Kidney epithelial cell (primary cell): ENCODE results near the gene CYP1A2. TPM values are rescaled to one million over a fixed set of nuclear protein-coding genes. Genes with fewer than 3 reads are reported as not detected.
"Not testable (repeated sequence)": the region's sequence is repeated elsewhere in the genome, so short reads cannot be mapped to it uniquely, and the experiment has no call there.

ENCODE experiments used
- DNase-seq: peaks from one replicate; pipeline ENCODE4 v3.0.0-alpha.2; 2010; ENCODE audit warnings: low read depth
- H3K27me3 ChIP-seq: 2 replicates; pipeline ENCODE4 v1.6.0; 2011; ENCODE audit warnings: low read length; ENCODE audit not compliant: control insufficient read depth, insufficient read depth
- H3K36me3 ChIP-seq: 2 replicates; pipeline ENCODE4 v1.5.1; 2011; ENCODE audit warnings: low read length; ENCODE audit not compliant: control insufficient read depth, insufficient read depth
- H3K4me3 ChIP-seq: 2 replicates; pipeline ENCODE4 v1.5.1; 2011; ENCODE audit warnings: low read depth, mild to moderate bottlenecking, control low read depth, low read length
- total RNA-seq: library from RNA; depleted of rRNA; stranded (reverse); fragments of >200 nt; gene quantifications from 2 replicates; pipeline ENCODE4 v1.2.3, GENCODE V29; 2015
- TF ChIP-seq, protein P1 (sequence below): IDR thresholded peaks from 2 replicates; pipeline ENCODE4 v1.5.1; 2011; ENCODE audit warnings: mild to moderate bottlenecking, moderate library complexity, low read length, control low read depth, inconsistent platforms; ENCODE audit not compliant: insufficient read depth, poor library complexity, severe bottlenecking

CYP1A2 gene
- total RNA-seq, 1 donor from 2014 or later: not detected

DNA sequence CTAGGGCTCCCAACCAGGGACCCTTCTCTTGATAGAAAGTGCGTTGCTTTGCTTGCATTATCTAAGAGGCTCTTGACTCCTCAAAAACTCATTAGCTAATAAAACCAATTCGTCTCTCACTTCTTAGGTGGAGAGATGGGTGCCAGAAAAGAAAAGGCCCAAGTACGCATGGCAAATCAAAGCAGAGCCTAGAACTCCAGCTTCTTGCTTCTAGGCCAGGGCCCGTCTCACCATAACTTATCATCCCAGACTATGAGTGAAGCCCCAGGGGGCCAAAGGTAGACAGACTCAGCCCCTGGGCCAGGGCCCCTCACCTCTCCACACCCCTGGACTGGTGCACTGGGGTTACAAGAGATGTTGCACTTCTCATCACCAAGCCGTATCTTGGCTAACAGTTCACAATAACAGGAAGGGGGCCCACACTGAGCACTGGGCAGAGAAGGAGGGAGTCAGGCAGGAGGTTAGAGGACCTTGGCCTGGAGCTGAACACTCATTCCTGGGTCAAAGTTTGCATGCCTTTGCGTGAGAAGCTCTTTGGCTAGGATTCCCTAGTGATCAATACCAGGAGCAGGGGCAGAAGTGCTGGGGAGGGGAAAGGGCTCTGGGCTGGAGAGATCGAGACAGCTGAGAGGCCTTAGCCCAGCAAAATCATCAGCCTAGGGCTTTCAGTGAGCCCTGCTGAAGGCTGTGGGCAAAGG lies 17.9 kb upstream of the CYP1A2 start:
- TF ChIP-seq, protein P1, sequence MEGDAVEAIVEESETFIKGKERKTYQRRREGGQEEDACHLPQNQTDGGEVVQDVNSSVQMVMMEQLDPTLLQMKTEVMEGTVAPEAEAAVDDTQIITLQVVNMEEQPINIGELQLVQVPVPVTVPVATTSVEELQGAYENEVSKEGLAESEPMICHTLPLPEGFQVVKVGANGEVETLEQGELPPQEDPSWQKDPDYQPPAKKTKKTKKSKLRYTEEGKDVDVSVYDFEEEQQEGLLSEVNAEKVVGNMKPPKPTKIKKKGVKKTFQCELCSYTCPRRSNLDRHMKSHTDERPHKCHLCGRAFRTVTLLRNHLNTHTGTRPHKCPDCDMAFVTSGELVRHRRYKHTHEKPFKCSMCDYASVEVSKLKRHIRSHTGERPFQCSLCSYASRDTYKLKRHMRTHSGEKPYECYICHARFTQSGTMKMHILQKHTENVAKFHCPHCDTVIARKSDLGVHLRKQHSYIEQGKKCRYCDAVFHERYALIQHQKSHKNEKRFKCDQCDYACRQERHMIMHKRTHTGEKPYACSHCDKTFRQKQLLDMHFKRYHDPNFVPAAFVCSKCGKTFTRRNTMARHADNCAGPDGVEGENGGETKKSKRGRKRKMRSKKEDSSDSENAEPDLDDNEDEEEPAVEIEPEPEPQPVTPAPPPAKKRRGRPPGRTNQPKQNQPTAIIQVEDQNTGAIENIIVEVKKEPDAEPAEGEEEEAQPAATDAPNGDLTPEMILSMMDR: no peak

DNA sequence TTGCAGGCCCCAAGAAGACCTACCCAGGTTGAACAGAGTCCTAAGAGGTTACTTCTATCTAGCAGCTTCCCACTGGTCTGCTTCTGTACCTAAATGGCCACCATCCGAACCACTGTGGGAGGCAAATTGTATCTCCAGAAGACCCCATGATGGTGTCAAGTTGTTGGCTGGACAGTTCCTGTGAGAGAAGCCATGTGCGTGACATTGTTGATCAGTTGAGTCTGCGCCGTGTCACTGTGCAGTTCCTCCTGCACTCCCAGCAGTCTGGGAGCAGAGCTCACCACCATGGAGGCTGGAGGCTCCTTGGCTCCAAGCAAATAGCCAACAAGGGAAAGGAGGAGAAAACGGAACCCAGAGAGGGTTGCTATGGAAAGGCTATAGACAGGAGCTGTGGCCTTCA lies 15.8 kb upstream of the CYP1A2 start:
- Histone ChIP-seq H3K36me3 (no peaks in the 10 kb centered on the region), H3K27me3 (peaks cover 15% of the 10 kb centered on the region), H3K4me3 (no peak overlapping the region)
- TF ChIP-seq, protein P1: no peak
- no peak for DNase-seq

More for the DNA sequence above, 17.9 kb upstream of the CYP1A2 start:
- Histone ChIP-seq H3K4me3 (no peak overlapping the region), H3K27me3 (peaks cover 28% of the 10 kb centered on the region), H3K36me3 (no peaks in the 10 kb centered on the region)
- no peak for DNase-seq

DNA sequence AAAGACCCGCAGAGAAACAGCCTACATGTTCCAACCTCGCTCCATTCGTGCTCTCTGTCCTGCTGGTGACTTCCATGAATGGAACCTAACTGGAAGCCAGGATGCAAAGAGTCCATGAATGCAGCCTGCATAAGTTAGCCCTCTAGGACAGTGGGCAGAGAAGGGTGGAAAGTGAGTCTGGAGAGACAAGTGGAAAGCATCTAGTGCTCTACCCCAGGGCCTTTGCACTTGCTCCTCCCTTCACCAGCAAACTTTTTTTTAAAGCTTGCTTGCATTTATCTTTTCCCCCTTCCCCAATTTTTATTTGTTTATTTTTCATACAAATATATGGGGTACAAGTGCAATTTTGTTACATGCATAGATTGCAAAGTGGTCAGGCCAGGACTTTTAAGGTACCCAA lies 15.4 kb upstream of the CYP1A2 start:
- no peaks in the 10 kb centered on the region for H3K36me3 ChIP-seq
- H3K27me3 ChIP-seq: peaks cover 14% of the 10 kb centered on the region
- DNase-seq: no peak
- TF ChIP-seq, protein P1: no peak
- H3K4me3 ChIP-seq: no peak overlapping the region

DNA sequence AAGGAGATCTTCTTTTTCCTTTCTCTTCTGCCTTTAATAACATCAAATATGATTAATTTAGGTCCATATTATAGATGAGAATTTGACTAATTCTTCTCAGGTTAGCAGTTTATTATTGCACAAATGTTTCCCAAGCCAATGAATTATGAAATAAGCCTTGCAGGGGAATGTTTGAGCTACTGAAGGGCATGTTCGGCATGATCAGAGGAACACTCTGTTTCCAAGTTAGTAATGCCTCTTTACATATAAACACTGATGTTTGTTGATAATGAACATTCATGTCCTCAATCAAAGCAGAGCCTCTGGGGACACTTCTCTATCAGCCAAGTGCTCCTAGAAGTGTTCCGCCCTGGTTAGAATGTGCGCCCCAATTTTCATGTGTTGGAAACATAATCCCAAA lies 13.3 kb upstream of the CYP1A2 start:
- H3K4me3 ChIP-seq: no peak overlapping the region
- peaks cover 13% of the 10 kb centered on the region for H3K27me3 ChIP-seq
- no peaks in the 10 kb centered on the region for H3K36me3 ChIP-seq
- no peak for DNase-seq
- TF ChIP-seq, protein P1: no peak

DNA sequence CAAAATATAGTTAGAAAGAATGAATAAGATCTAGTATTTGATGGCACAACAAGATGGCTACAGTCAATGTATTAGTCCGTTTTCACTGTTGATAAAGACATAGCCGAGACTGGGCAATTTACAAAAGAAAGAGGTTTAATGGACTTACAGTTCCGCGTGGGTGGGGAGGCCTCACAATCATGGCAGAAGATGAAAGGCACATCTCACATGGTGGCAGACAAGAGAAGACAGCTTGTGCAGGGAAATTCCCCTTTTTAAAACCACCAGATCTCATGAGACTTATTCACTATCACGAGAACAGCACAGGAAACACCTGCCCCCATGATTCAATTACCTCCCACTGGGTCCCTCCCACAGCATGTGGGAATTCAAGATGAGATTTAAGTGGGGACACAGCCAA lies 10.4 kb upstream of the CYP1A2 start:
- not testable (repeated sequence) for H3K27me3 ChIP-seq, DNase-seq, H3K4me3 ChIP-seq, H3K36me3 ChIP-seq

DNA sequence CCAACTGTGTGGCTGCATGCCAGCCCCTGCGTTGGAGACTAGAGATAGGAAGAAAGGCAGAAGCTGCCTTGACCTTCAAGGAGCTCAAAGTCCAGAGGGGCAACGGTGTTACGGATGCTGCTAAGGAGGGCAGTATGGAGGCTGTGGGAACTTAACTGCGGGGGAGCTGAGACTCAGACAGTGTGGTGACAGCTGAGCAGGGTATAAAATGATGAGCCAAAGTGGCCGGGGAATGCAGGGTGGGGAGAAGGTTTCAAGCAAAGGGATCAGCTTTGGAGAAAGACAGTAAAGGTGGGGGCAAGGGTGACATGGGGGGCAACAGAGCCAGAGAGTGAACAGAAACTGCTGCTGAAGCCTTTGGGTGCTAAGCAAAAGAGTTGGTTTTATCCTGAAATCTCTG lies 6.2 kb upstream of the CYP1A2 start:
- no peaks in the 10 kb centered on the region for H3K36me3 ChIP-seq
- H3K4me3 ChIP-seq: no peak overlapping the region
- H3K27me3 ChIP-seq: no peaks in the 10 kb centered on the region
- DNase-seq: no peak
- TF ChIP-seq, protein P1: no peak
